A204.1 (cell line): Measurements from ENCODE around the gene EIPR1.
"Not testable (repeated sequence)": the region's sequence is repeated elsewhere in the genome, so short reads cannot be mapped to it uniquely, and the experiment has no call there.

Source experiments
- FAIRE-seq: peaks from 2 replicates; lab custom pipeline; 2012; peaks lifted over from hg19 to GRCh38; lab: Jason Lieb, UNC

The EIPR1 gene

DNA sequence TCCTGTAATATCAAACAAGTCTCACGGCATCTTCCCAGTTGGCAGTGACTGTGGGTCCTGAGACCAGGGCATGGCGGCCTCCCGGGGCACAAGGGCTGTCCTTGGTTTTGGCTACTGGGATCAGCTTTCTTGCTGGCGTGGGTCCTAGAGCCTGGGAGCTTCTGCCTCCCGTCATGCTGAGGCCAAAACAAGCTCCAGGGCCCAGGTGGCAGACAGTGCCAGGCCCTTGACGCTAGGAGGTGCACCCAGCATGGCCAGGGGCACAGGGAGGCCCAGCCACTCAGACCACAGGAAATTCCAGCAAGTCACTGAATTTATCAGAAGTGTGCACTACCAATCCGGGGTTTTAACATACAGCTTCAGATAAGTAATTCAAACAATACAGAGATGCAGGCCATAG, 184.7 kb downstream of the EIPR1 start:
- no peak for FAIRE-seq

GRCh38 chr2:3192281-3192818, 185.3 kb downstream of the EIPR1 start:
- FAIRE-seq = no peak

- FAIRE-seq = no peak
Measured at GRCh38 chr2:3189961-3190360, 187.7 kb downstream of the EIPR1 start.

- no peak for FAIRE-seq
Measured at GRCh38 chr2:3189076-3189591, 188.5 kb downstream of the EIPR1 start.

- no peak for FAIRE-seq
Measured at GRCh38 chr2:3188405-3188946, 189.1 kb downstream of the EIPR1 start.

GRCh38 chr2:3187467-3187866, 190.2 kb downstream of the EIPR1 start:
- no peak for FAIRE-seq

DNA sequence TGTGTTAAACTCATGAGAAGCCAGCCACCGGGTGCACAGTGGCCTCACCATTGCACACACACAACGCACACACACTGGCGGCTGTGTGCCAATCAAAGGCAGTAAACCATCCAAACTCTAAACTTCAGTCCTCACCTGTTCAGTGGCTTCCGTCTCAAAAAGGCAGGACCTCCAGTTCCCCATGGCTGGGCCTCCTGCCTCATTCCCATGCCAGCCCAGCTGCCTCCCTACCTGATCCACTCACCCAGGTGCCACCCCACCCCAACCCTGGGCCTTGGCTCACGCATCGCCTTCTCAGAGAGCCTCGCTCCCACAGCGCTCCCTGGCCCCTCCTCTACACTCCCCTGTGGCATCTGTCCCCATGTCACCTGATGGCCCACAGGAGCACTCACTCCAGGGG, 190.9 kb downstream of the EIPR1 start:
- FAIRE-seq = no peak

- no peak for FAIRE-seq
Measured at GRCh38 chr2:3185910-3186309, 191.7 kb downstream of the EIPR1 start.

- no peak for FAIRE-seq
Measured at GRCh38 chr2:3185256-3185655, 192.4 kb downstream of the EIPR1 start.

GRCh38 chr2:3184167-3184566, 193.5 kb downstream of the EIPR1 start:
- no peak for FAIRE-seq

DNA sequence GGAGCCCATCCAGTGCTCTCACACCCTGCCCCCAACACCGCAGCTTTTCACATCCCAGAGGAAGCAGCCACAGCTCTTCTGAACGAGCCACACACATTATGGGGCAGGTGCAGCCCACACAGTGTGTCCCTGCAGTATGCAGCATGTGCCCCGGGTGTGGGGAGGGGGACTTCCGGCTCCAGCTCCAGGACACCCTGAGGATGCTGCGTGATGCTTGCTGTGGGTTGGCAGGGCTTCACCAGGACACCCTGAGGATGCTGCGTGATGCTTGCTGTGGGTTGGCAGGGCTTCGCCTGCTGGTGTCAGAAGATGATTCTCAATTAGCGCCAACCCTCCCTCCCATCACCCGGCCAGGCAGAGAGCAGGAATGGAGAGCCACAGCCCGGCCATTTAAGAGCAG, 193.9 kb downstream of the EIPR1 start:
- FAIRE-seq = no peak

DNA sequence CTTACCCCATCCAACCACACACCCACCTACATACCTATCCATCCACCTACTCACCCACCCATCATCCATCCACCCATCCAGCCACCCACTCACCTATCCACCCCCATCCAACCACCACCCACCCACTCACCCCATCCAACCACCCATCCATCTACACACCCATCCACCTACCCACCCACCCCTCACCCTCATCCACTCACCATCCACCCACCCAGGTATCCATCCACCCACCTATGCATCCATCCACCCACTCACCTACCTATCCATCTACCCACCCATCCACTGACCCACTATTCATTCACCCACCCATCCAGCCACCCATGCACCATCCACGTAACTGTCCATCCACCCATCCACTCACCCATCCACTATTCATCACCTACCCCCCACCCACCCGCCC, 194.8 kb downstream of the EIPR1 start:
- no peak for FAIRE-seq

DNA sequence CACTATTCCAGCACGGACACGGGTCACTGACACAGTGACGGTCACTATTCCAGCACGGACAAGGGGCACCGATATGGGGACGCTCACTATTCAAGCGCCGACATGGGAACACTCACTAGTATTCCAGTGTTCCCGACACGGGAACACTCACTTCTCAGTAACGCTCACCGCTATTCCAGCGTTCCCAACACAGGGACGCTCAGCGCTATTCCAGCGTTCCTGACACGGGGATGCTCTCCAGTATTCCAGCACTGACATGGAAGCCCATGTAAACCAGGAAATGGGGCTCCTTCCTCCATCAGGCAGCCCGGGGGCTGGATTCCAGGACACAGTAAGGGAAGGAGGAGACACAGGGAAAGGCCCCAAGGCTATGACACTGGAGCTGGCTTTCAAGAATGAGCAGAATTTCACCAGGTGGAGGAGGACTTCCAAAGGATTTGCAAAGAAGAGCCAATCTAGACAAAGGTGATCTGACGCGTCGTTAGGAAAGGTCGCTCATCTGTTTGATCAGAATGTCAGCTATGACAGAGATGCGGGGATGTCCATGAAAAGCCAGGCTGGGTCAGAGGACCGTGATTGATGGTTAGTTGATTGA, 196.1 kb downstream of the EIPR1 start:
- no peak for FAIRE-seq

DNA sequence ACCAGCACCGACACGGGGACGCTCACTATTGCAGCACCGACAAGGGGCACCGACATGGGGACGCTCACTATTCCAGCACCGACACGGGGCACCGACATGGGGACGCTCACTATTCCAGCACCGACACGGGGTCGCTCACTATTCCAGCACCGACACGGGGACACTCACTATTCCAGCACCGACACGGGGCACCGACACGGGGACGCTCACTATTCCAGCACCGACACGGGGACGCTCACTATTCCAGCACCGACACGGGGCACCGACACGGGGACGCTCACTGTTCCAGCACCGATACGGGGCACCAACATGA, 196.8 kb downstream of the EIPR1 start:
- FAIRE-seq = not testable (repeated sequence)

DNA sequence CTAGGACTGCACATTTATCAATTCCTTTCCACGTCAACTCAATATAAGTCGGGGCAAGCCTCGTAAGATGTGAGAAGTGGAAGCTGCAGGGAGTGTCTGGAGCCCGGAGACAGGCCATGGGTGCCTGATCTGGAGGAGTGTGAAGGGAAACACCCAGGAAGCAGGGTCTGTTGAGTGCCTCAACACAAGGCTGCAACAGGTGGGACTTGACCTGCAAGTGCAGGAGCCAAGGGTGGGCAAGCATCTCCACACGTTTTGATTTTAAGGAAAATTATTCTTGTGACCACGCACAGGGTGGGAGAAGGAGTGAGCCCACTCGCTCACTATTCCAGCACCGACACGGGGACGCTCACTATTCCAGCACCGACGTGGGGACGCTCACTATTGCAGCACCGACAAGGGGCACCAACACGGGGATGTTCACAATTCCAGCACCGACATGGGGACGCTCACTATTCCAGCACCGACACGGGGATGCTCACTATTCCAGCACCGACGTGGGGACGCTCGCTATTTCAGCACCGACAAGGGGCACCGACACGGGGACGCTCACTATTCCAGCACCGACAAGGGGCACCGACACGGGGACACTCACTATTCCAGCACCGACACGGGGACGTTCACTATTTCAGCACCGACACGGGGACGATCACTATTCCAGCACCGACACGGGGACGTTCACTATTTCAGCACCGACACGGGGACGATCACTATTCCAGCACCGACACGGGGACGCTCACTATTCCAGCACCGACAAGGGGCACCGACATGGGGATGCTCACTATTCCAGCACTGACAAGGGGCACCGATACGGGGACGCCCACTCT, 197.3 kb downstream of the EIPR1 start:
- FAIRE-seq = no peak

DNA sequence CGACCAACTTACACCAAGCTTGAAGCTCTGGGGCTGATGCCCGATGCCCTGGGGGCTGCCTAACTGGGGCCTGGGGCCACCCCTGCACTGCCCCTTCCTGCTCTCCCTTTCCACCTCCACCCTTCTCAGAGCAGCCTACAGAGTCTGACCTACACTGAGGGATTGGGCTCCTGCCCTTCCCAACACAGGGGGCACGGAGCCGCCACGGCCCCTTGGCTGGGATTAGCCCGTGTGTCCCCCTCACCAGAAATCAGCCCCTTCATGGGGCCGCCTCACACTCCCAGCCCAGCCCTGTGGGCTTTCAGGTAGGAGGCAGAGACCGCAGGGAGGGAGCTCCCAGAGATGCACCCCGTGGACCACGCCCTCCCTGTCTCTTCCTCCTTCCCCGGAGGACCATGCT, 198.0 kb downstream of the EIPR1 start:
- FAIRE-seq = no peak

DNA sequence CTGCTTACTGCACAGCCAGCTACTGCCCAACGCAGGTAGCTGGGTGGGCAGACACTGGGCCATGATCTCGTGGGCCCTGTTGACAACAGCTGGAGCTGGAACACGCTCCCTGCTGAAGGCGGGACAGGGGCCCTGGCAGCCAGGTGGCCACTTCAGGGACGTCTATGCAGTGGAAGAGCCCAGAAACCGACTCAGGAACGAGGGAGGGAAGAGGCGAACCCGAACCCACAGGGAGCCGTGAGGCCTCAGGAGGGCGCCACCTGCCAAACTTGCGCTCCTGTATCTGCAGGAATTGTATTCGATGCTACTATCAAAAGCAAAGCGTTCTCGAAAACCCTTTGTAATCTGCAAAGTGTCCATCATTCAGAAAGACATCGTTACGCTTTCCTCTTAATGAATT, 198.4 kb downstream of the EIPR1 start:
- no peak for FAIRE-seq

DNA sequence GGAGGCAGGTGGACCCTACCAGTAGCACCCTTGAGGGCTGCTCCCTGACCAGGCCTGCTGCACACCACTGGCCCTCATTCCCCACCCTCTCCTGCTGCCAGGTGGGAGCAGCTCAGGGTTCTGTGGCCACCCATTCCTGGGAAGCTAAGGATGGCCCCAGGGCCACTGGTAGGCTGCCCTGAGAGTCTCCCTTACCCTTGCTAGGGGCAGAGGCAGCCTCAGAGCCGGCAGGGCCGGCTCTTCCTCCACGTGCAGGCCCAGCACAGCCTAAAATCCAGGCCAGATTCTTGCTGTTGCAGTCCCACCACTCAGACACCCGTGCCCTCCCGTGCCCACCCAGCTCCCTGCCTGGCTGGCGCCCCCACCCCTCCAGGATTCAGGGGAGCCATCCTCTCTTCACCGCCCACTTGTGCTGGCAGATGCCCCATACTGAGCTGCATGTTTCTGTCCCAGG, 199.0 kb downstream of the EIPR1 start:
- no peak for FAIRE-seq

GRCh38 chr2:3177891-3178577, 199.6 kb downstream of the EIPR1 start:
- FAIRE-seq = no peak

- FAIRE-seq = no peak
Measured at GRCh38 chr2:3176869-3177255, 200.8 kb downstream of the EIPR1 start.

DNA sequence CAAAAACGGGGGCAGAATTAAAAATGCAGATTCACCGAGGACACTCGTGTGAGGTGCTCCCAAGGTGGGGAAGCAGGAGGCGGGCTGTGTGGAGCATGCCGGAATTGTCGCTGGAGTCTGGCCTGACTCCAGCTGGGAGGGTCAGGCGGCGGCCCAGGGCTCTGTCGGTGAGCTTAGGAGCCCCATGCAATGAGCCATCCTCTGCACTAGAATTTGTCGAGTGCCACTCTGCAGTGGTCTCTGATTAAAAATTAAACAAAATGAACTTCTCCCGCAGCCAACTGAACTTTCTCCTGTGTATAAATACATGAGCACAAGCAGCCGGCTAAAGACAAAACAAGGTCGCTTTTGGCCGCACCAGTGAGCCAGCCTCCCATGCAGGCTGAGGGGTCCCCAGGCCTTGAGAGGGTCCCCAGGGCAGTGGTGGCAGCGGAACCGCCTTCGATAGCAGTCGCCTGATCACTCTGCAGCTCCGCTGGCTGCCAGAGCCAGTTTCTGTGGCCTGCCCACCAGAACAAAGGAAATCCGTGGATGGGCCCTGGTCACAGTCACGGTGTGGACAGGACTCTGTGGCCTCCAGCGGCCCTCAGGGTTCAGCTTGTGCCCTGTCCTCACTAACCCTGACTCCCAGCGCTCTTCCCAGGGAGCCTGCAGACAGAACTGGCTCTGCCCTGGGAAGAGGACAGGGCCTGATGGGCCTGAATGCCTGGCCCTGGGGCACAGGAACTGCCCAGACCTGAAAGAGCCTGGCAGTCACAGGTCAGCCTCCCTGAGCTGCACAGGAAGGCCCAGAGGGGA, 201.3 kb downstream of the EIPR1 start:
- FAIRE-seq = no peak

DNA sequence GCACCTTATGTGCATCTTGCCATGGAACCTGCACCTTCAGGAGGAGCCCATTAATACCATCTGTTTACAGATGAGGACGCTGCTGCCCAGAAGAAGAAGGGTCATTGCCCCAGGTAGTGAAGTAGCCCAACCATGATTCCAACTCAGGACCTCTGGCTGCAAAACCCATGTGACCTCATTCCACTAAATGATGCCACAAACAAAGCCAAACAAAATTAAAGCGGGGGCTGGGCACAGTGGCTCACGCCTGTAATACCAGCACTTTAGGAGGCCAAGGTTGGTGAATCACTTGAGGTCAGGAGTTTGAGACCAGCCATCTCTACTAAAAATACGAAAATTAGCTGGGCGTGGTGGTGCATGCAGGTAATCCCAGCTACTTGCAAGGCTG, 202.1 kb downstream of the EIPR1 start:
- no peak for FAIRE-seq
